IMR-90 (cell line): ENCODE results near the gene PPL. TPM values are rescaled to one million over a fixed set of nuclear protein-coding genes. Genes with fewer than 3 reads are reported as not detected.

Source experiments
- ATAC-seq: fragments of 200-7000 bp; cut with Tn5 transposase; 2 replicates; pipeline ENCODE4 v1.9.1; 2020; ENCODE audit warnings: low read depth, mild to moderate bottlenecking, moderate library complexity
- BruUV-seq: library from RNA; stranded (reverse); fragments of 400-500 nt; replicated peaks from 2 replicates; lab custom pipeline; 2021; lab: Mats Ljungman, UMichigan
- CTCF ChIA-PET: fragments of 300-600 bp; formaldehyde crosslinking; extraction: SDS; loops from one replicate; lab custom pipeline; 2021; ENCODE audit warnings: antibody characterized with exemption; lab: Yijun Ruan, JAX
- POLR2A ChIA-PET: fragments of 300-600 bp; sonication (Branson Sonifier 250); formaldehyde crosslinking; loops from one replicate; lab custom pipeline; 2022; ENCODE audit warnings: antibody characterized with exemption; ENCODE audit not compliant: unreplicated experiment; lab: Charles Lee
- DNase-seq: peaks from one replicate; pipeline ENCODE4 v3.0.0; 2013
- H2AFZ ChIP-seq: replicated peaks from 2 replicates; pipeline ENCODE3; 2013; ENCODE audit warnings: low read length, mild to moderate bottlenecking; ENCODE audit not compliant: poor library complexity
- H2AK5ac ChIP-seq: 2 replicates; pipeline ENCODE4 v1.6.1; 2013; ENCODE audit warnings: low read depth, low read length, inconsistent platforms
- H2AK9ac ChIP-seq: replicated peaks from 2 replicates; pipeline ENCODE3; 2013; ENCODE audit warnings: mild to moderate bottlenecking, low read depth, low read length, moderate library complexity; ENCODE audit not compliant: poor library complexity
- H2BK120ac ChIP-seq: 2 replicates; pipeline ENCODE4 v1.6.1; 2013; ENCODE audit warnings: low read depth, low read length, inconsistent platforms
- H2BK15ac ChIP-seq: 3 replicates; pipeline ENCODE4 v1.6.1; 2013; ENCODE audit warnings: low read depth, low read length, inconsistent platforms
- H2BK20ac ChIP-seq: 2 replicates; pipeline ENCODE4 v1.6.1; 2013; ENCODE audit warnings: low read depth, mild to moderate bottlenecking, inconsistent platforms, low read length, moderate library complexity
- H2BK5ac ChIP-seq: 2 replicates; pipeline ENCODE4 v1.6.1; 2013; ENCODE audit warnings: mild to moderate bottlenecking, low read depth, low read length, inconsistent platforms; ENCODE audit not compliant: poor library complexity, severe bottlenecking
- H3K14ac ChIP-seq: replicated peaks from 2 replicates; pipeline ENCODE4 v1.6.1; 2013; ENCODE audit warnings: low read depth, low read length, inconsistent platforms
- H3K18ac ChIP-seq: 2 replicates; pipeline ENCODE4 v1.6.1; 2013; ENCODE audit warnings: low read depth, low read length, control low read depth
- H3K23ac ChIP-seq: 2 replicates; pipeline ENCODE4 v1.6.1; 2013; ENCODE audit warnings: low read depth, low read length, inconsistent platforms
- H3K27ac ChIP-seq: 2 replicates; pipeline ENCODE4 v1.5.1; 2013; ENCODE audit warnings: mild to moderate bottlenecking, control low read depth, low read length; ENCODE audit not compliant: insufficient read depth
- H3K27me3 ChIP-seq: 2 replicates; pipeline ENCODE4 v1.6.1; 2013; ENCODE audit warnings: low read length; ENCODE audit not compliant: control insufficient read depth, insufficient read depth
- H3K36me3 ChIP-seq: 2 replicates; pipeline ENCODE4 v1.6.1; 2013; ENCODE audit warnings: low read length, mixed read lengths; ENCODE audit not compliant: control insufficient read depth, insufficient read depth
- H3K4ac ChIP-seq: 2 replicates; pipeline ENCODE4 v1.6.1; 2013; ENCODE audit warnings: low read depth, low read length, inconsistent platforms
- H3K4me1 ChIP-seq: 2 replicates; pipeline ENCODE4 v1.6.1; 2013; ENCODE audit warnings: low read length, mixed read lengths; ENCODE audit not compliant: control insufficient read depth, insufficient read depth
- H3K4me2 ChIP-seq: 2 replicates; pipeline ENCODE4 v1.6.1; 2013; ENCODE audit warnings: low read depth, mild to moderate bottlenecking, control low read depth, low read length, moderate library complexity
- H3K4me3 ChIP-seq: 2 replicates; pipeline ENCODE4 v1.5.1; 2013; ENCODE audit warnings: low read depth, mild to moderate bottlenecking, control low read depth, low read length, moderate library complexity; ENCODE audit not compliant: insufficient read depth
- H3K56ac ChIP-seq: 2 replicates; pipeline ENCODE4 v1.6.1; 2013; ENCODE audit warnings: low read length, inconsistent platforms; ENCODE audit not compliant: insufficient read depth; ENCODE audit errors: extremely low read depth
- H3K79me1 ChIP-seq, 2 experiments: 2 replicates each; pipeline ENCODE4 v1.6.1; 2013; ENCODE audit warnings: low read length in 2 of 2, inconsistent platforms in 1 of 2, low read depth in 1 of 2
- H3K9ac ChIP-seq: 2 replicates; pipeline ENCODE4 v1.6.1; 2013; ENCODE audit warnings: low read depth, low read length, control low read depth
- H3K9me1 ChIP-seq: 2 replicates; pipeline ENCODE4 v1.6.1; 2013; ENCODE audit warnings: low read length, inconsistent platforms; ENCODE audit not compliant: insufficient read depth
- H3K9me3 ChIP-seq: 2 replicates; pipeline ENCODE4 v1.6.1; 2013; ENCODE audit warnings: low read length; ENCODE audit not compliant: control insufficient read depth, insufficient read depth
- H4K20me1 ChIP-seq: 2 replicates; pipeline ENCODE4 v1.6.1; 2013; ENCODE audit warnings: low read length, inconsistent platforms; ENCODE audit not compliant: insufficient read depth
- H4K5ac ChIP-seq: 2 replicates; pipeline ENCODE4 v1.6.1; 2013; ENCODE audit warnings: mild to moderate bottlenecking, low read depth, low read length, control low read depth
- H4K8ac ChIP-seq, 2 experiments: 2 replicates each; pipeline ENCODE4 v1.6.1; 2013; ENCODE audit warnings: low read depth in 2 of 2, low read length in 2 of 2, control low read depth in 1 of 2, inconsistent platforms in 1 of 2
- H4K91ac ChIP-seq: 2 replicates; pipeline ENCODE4 v1.6.1; 2013; ENCODE audit warnings: low read depth, low read length, inconsistent platforms; ENCODE audit not compliant: insufficient read depth
- BHLHE40 ChIP-seq: fragments of 150-350 bp; IDR thresholded peaks from 2 replicates; pipeline ENCODE4 v1.6.1; 2016; ENCODE audit warnings: mild to moderate bottlenecking, low read depth, low read length
- CEBPB ChIP-seq: IDR thresholded peaks from 2 replicates; pipeline ENCODE4 v1.6.1; 2012; ENCODE audit warnings: low read depth, low read length, improper control_type of control experiment
- CHD1 ChIP-seq: IDR thresholded peaks from 2 replicates; pipeline ENCODE4 v1.6.1; 2012; ENCODE audit warnings: low read depth, low read length, improper control_type of control experiment
- FOS ChIP-seq: fragments of 150-350 bp; IDR thresholded peaks from 2 replicates; pipeline ENCODE4 v1.6.1; 2016; ENCODE audit warnings: low read depth, low read length
- MAFK ChIP-seq: IDR thresholded peaks from 2 replicates; pipeline ENCODE4 v1.6.1; 2012; ENCODE audit warnings: low read depth, low read length, improper control_type of control experiment
- MAZ ChIP-seq: IDR thresholded peaks from 2 replicates; pipeline ENCODE4 v1.6.1; 2012; ENCODE audit warnings: low read depth, mild to moderate bottlenecking, low read length, improper control_type of control experiment, moderate library complexity, borderline replicate concordance
- MXI1 ChIP-seq: IDR thresholded peaks from 2 replicates; pipeline ENCODE4 v1.6.1; 2012; ENCODE audit warnings: low read depth, mild to moderate bottlenecking, low read length, moderate library complexity, borderline replicate concordance
- NFE2L2 ChIP-seq: fragments of 150-350 bp; IDR thresholded peaks from 2 replicates; pipeline ENCODE4 v1.6.1; 2016; ENCODE audit warnings: low read depth, mild to moderate bottlenecking, low read length
- POLR2A ChIP-seq: IDR thresholded peaks from 2 replicates; pipeline ENCODE4 v1.6.1; 2012; ENCODE audit warnings: mild to moderate bottlenecking, low read depth, low read length
- RAD21 ChIP-seq: IDR thresholded peaks from 2 replicates; pipeline ENCODE4 v1.6.1; 2012; ENCODE audit warnings: low read length, improper control_type of control experiment
- RFX5 ChIP-seq: IDR thresholded peaks from 2 replicates; pipeline ENCODE4 v1.8.0; 2012; ENCODE audit warnings: low read depth, mild to moderate bottlenecking, low read length, moderate library complexity
- SMC3 ChIP-seq: fragments of 150-350 bp; IDR thresholded peaks from 2 replicates; pipeline ENCODE4 v1.6.1; 2016; ENCODE audit warnings: low read depth, mild to moderate bottlenecking, antibody characterized with exemption, low read length, moderate library complexity
- WGBS, 2 experiments: methylation state at CpG; one replicate each; pipeline versions ENCODE4 v1.1.5 to v1.1.7; 2013; ENCODE audit warnings: missing lambda C conversion rate in 2 of 2; ENCODE audit not compliant: insufficient read length in 1 of 2; ENCODE audit errors: extremely low coverage in 2 of 2; 5-methylcytosine and 5-hydroxymethylcytosine counted together
- dilution Hi-C: fragments of 300-500 bp; cut with HindIII; formaldehyde crosslinking; loops from one replicate; pipeline ENCODE4 v1.14.3; 2018; ENCODE audit warnings: low sequenced_read_pairs; ENCODE audit not compliant: unreplicated experiment
- in situ Hi-C: fragments of 300-500 bp; cut with MboI; formaldehyde crosslinking; loops from 3 replicates; pipeline ENCODE4 v1.14.3; 2019; ENCODE audit warnings: low sequenced_read_pairs, inconsistent platforms, mixed read lengths
- intact Hi-C: fragments of 100-400 bp; cut with micrococcal nuclease; formaldehyde crosslinking; loops from 2 replicates; pipeline ENCODE4 v1.10.0; 2022
- polyA plus RNA-seq, 3 experiments: library from polyadenylated mRNA; depleted of rRNA; stranded (reverse); fragments of >200 nt; gene quantifications; 2 replicates each; pipeline ENCODE4 v1.2.3, GENCODE V29; 2012; ENCODE audit warnings: low replicate concordance in 1 of 3
- total RNA-seq: library from RNA; depleted of rRNA; stranded (reverse); fragments of >200 nt; gene quantifications from 2 replicates; pipeline ENCODE4 v1.2.3, GENCODE V29; 2012
- TF ChIP-seq, protein P1 (sequence below): fragments of 150-350 bp; IDR thresholded peaks from 2 replicates; pipeline ENCODE4 v1.6.1; 2016; ENCODE audit warnings: low read depth, mild to moderate bottlenecking, low read length, moderate library complexity, borderline replicate concordance
- TF ChIP-seq, protein P2 (sequence below): conservative IDR thresholded peaks from 2 replicates; pipeline ENCODE4 v1.5.1; 2012; ENCODE audit warnings: mild to moderate bottlenecking, low read depth, low read length, improper control_type of control experiment

Gene PPL
- total and polyA plus RNA-seq, 2 of the 4 experiments (the other 2 are of a cell fraction) = 0.34 to 0.36 TPM

DNA sequence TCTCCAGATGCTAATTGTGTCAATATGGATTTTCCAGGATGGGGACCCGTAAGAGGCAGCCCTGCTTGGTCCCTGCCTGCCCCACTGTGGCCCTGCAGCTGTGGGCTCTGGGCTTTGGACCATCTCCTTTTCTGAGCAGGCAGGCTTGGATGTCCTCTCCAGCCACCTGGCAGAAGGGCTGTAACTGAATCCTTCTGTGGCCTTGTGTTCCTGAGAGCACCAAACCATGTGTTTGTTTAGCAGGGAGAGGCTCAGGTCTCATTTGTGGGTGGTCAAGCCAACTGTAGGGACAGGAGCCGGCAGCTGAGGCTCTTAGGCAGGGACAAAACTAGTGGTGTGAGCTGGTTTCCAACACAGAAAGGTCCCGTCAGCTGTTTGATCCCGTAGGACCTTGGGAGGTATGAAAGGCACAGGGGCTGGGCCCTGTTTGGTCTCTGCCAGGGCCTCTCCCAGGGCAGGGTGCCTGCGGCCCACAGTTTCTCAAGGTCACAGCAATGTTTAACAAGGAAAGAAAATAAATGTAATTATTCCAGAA lies 39.7 kb upstream of the PPL start:
- no peaks in the 10 kb centered on the region for H3K4me1 ChIP-seq
- no peak overlapping the region for H4K5ac ChIP-seq
- no peak for ATAC-seq
- peaks cover 18% of the 10 kb centered on the region for H3K27me3 ChIP-seq
- no peak overlapping the region for H2AFZ ChIP-seq
- no peaks in the 10 kb centered on the region for H3K79me1 ChIP-seq
- H4K20me1 ChIP-seq = no peaks in the 10 kb centered on the region
- no peak overlapping the region for H4K91ac ChIP-seq
- no peak overlapping the region for H3K56ac ChIP-seq
- H2BK5ac ChIP-seq = no peak overlapping the region
- H3K9me1 ChIP-seq = no peaks in the 10 kb centered on the region
- H2BK20ac ChIP-seq = no peak overlapping the region
- no peak overlapping the region for H3K14ac ChIP-seq
- TF ChIP-seq MAZ (no peak), CEBPB (no peak), MXI1 (no peak), RFX5 (no peak), MAFK (no peak), CHD1 (no peak), POLR2A (no peak), RAD21 (no peak), NFE2L2 (no peak), BHLHE40 (no peak), FOS (no peak), SMC3 (no peak)
- TF ChIP-seq, protein P1, sequence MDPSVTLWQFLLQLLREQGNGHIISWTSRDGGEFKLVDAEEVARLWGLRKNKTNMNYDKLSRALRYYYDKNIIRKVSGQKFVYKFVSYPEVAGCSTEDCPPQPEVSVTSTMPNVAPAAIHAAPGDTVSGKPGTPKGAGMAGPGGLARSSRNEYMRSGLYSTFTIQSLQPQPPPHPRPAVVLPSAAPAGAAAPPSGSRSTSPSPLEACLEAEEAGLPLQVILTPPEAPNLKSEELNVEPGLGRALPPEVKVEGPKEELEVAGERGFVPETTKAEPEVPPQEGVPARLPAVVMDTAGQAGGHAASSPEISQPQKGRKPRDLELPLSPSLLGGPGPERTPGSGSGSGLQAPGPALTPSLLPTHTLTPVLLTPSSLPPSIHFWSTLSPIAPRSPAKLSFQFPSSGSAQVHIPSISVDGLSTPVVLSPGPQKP = no peak
- TF ChIP-seq, protein P2, sequence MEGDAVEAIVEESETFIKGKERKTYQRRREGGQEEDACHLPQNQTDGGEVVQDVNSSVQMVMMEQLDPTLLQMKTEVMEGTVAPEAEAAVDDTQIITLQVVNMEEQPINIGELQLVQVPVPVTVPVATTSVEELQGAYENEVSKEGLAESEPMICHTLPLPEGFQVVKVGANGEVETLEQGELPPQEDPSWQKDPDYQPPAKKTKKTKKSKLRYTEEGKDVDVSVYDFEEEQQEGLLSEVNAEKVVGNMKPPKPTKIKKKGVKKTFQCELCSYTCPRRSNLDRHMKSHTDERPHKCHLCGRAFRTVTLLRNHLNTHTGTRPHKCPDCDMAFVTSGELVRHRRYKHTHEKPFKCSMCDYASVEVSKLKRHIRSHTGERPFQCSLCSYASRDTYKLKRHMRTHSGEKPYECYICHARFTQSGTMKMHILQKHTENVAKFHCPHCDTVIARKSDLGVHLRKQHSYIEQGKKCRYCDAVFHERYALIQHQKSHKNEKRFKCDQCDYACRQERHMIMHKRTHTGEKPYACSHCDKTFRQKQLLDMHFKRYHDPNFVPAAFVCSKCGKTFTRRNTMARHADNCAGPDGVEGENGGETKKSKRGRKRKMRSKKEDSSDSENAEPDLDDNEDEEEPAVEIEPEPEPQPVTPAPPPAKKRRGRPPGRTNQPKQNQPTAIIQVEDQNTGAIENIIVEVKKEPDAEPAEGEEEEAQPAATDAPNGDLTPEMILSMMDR = no peak
- H2AK5ac ChIP-seq = no peak overlapping the region
- in situ Hi-C loops (no loop called here), intact Hi-C loops (no loop called here), dilution Hi-C loops (no loop called here)
- H2AK9ac ChIP-seq = no peak overlapping the region
- H3K18ac ChIP-seq = no peak overlapping the region
- no peak overlapping the region for H3K23ac ChIP-seq
- H3K27ac ChIP-seq = no peak overlapping the region
- no peak overlapping the region for H4K8ac ChIP-seq
- H3K4me2 ChIP-seq = no peak overlapping the region
- no peak overlapping the region for H2BK15ac ChIP-seq
- no peak for DNase-seq
- no peaks in the 10 kb centered on the region for H3K36me3 ChIP-seq
- no TSS peak for BruUV-seq
- ChIA-PET CTCF (no interaction called here), POLR2A (no interaction called here)
- WGBS, 2 experiments = 17% methylated on average over 1 of the region's 5 CpGs; no CpG with 5 or more reads in 1 of the 2 experiments
- no peak overlapping the region for H3K9ac ChIP-seq
- H2BK120ac ChIP-seq = no peak overlapping the region
- H3K4me3 ChIP-seq = no peak overlapping the region
- H3K4ac ChIP-seq = no peak overlapping the region
- H3K9me3 ChIP-seq = no peaks in the 10 kb centered on the region
